DMS79 (cell line): ENCODE results near the gene GOLGB1.
"Not testable (repeated sequence)": the region's sequence is repeated elsewhere in the genome, so short reads cannot be mapped to it uniquely, and the experiment has no call there.

Experiments
- DNase-seq: peaks from one replicate; lab custom pipeline; 2025; lab: John Stamatoyannopoulos, UW

Gene GOLGB1, protein sequence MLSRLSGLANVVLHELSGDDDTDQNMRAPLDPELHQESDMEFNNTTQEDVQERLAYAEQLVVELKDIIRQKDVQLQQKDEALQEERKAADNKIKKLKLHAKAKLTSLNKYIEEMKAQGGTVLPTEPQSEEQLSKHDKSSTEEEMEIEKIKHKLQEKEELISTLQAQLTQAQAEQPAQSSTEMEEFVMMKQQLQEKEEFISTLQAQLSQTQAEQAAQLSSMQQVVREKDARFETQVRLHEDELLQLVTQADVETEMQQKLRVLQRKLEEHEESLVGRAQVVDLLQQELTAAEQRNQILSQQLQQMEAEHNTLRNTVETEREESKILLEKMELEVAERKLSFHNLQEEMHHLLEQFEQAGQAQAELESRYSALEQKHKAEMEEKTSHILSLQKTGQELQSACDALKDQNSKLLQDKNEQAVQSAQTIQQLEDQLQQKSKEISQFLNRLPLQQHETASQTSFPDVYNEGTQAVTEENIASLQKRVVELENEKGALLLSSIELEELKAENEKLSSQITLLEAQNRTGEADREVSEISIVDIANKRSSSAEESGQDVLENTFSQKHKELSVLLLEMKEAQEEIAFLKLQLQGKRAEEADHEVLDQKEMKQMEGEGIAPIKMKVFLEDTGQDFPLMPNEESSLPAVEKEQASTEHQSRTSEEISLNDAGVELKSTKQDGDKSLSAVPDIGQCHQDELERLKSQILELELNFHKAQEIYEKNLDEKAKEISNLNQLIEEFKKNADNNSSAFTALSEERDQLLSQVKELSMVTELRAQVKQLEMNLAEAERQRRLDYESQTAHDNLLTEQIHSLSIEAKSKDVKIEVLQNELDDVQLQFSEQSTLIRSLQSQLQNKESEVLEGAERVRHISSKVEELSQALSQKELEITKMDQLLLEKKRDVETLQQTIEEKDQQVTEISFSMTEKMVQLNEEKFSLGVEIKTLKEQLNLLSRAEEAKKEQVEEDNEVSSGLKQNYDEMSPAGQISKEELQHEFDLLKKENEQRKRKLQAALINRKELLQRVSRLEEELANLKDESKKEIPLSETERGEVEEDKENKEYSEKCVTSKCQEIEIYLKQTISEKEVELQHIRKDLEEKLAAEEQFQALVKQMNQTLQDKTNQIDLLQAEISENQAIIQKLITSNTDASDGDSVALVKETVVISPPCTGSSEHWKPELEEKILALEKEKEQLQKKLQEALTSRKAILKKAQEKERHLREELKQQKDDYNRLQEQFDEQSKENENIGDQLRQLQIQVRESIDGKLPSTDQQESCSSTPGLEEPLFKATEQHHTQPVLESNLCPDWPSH (N-terminal part only)

DNA sequence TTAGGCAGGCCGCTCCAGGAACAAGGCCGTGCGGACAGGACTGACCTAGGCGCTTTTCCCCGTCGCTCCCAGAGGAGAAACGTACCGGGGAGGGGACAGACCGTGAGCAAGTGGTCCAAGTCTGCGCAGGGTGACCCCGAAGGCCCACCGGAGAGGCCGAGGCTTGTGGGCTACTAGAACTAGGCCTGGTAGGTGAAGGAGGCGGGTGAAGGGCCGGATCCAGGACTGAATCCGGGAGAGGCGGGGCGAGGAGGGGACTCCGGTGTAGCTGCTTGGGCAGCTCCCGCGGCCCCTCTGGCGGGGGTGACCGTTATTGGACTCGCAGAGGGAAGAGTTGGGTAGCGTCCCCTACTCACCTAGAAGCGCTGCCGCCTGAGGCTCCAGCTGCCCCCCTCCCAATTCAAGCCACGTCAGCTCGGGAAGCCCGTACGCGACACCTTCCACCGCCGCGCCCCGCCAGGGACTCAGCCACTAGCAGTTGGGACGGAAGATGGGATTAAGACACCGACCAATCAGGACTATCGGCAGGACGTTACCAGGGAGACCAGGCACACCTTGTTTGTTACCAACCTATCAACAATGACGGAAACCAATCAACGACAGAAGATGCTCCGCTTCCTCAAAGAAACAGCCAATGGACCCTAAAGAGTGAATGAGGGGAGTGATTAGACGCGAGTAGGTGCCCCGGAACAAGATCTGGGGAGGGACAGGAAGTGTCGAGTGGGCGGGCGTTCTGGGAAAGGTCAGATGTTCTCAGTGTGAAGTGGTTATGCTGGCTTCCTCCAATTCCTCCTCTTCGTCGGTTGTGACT is at the start of gene GOLGB1:
GOLGB1 (minus strand) TSS at position 466 of the 811 bp plus-strand sequence. CDS start 18,770 bp downstream, outside the sequence.
- peak; percentile 99 for DNase-seq

DNA sequence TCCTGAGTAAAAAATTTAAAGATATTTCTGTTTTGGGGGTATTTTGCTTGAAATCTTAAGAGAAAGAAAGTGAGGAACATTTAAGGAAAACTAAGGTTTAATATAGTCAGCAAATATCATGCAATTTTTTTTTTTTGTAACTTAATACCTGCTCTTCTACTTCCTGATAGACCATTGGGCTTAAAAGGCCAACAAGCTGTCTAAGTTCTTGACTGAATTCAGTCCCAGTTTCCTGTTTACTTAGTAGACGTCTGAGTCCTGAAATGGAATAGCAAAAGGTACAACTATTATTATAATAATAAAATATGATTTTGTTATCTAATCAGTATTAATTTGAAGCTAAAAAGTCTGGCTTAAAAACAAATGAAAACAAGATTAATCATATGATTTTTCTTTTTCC is 47.4 kb upstream of the GOLGB1 start:
- no peak for DNase-seq

DNA sequence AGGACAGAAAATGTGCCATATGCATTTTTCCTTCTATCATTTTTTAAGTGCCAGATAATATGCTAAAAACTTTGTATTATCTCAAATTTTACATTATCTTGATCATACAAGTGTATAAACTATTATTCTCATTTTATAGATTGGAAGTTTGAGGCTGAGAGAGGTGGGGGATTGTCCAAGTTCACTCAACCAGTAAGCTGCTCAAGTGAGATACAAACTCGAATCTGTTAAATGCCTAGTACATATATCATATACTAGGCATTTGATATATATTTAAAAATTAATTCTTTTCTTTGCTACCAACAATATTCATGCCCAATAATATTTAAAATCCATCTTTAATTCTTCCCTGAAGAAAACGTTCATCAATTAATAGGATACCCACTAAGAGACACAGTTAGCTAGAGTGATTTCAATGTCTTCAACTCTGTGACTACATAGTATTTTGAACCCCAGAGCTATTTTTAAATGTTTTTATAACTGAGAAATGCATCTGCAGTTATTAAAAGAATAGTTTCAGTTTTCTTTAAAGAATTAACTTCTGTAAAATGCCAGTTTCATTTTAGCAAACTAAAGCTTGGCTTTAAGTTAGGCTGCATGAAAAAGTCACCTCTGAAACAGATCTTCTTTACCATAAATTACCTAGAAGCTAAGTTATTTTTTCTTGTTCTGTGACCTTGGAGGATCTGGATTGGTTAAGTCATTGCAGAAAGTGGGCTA is 44.9 kb upstream of the GOLGB1 start:
- DNase-seq = no peak

DNA sequence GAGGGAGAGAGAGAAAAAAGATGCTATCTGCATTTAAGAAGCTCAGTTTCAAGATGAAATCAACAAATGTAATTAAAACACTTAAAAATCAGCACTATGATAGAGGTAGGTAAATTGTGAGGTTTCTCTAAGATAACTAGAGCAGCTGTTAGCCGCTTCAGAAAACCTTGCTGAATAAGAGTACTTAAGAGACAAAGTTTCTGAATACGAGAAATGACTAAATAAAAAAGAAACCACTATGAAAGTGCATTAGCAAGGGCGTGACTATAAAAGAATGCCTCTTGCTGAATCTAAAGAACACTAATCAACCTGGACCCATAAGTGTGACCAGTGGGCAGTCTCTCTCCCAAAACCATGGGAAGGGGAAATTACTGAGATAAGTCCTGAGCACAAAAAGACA is 43.5 kb upstream of the GOLGB1 start:
- no peak for DNase-seq

DNA sequence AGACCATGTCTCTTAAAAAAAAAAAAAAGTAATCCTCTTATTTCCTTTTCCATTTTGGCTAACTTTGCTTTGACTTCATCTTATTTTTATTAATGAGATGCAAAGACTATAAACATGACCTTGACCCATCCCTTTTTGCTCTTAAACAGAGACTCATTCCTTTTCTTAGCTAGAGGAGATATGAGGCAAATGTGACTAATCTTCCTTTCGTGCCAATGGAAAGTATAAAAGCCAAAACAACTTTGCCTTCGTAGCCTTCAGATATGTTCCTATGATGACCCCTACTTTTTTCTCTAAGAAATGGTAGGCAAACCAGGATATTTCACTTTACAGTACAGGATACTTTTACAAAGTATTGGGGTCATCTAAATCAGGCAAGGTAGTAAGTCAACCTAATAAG is 36.9 kb upstream of the GOLGB1 start:
- DNase-seq = no peak

DNA sequence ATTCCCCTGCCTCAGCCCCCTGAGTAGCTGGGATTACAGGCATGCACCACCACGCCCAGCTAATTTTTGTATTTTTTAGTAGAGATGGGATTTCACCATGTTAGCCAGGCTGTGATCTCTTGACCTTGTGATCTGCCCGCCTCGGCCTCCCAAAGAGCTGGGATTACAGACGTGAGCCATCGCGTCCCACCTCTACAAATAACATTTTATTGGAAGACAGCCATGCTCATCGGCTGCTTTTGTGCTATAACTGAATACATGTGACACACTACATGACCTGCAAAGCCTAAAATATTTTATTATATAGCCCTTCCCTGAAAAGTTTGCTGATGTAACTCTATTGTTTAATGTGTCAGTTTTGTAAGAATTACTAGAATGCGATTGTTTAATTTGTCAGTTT is 33.2 kb upstream of the GOLGB1 start:
- DNase-seq = not testable (repeated sequence)

DNA sequence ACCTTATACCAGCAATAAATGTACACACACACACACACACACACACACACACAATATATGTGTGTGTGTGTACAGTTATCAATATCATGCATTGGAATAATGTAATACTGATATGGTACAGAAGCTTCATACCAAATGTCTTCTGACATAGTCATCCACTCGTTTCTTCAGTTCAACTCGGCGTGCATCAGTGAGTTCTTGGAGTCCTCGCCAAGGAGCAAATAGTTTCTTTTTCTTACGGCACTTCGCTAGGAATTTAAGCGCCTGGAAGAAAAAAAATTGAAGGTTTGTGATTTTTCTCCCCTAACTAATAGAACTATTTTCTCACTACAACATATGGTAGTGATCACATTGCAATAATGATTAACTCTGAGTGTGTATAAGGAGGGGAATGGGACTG is 32.1 kb upstream of the GOLGB1 start:
- no peak for DNase-seq

DNA sequence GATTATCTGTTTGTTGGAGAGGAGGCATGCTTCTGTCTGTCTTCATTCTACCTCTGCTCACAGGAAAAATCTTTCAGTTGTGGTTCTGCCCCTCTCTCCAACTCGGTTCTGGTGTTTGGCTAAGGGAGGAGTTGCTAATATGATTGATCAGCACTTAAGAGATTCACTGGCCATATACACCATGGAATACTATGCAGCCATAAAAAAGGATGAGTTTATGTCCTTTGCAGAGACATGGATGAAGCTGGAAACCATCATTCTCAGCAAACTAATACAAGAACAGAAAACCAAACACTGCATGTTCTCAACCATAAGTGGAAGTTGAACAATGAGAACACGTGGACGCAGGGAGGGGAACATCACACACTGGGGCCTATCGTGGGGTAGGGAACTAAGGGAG is 25.6 kb upstream of the GOLGB1 start:
- not testable (repeated sequence) for DNase-seq

DNA sequence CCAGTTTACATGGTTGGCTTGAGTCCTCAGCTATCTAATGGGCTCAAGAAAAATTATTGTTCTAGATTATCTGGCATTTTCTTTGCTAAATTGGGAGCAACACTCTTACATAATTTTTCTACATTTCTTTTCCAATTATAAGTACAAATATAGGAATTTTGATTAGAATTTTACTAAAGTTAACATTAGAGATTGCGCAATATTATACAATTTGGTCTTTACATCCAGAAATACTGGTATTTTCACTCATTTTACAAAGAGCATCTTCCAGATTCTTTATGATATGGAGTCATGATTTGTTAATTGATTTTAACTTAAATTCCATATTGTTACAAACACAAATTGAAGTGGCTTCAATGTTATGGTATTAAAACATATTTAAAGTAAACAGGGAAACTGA is 19.7 kb upstream of the GOLGB1 start:
- DNase-seq = no peak

DNA sequence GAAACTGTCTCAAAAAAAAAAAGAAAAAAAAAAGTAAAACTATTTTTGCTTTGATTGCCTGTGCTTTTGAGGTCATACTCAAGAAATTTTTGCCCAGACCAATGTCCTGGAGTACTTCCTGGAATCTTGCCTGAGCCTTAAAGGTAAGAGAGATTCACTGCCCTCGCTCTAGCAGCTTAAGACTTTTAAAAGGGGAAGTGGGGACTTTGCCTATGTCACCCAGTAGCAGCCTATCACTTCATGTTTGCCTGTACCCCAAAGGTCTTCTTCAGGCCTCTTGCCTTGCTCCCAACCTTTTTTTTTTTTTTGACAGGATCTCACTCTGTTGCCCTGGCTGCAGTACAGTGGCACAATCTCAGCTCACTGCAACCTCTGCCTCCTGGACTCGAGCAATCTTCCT is 18.9 kb upstream of the GOLGB1 start:
- no peak for DNase-seq

DNA sequence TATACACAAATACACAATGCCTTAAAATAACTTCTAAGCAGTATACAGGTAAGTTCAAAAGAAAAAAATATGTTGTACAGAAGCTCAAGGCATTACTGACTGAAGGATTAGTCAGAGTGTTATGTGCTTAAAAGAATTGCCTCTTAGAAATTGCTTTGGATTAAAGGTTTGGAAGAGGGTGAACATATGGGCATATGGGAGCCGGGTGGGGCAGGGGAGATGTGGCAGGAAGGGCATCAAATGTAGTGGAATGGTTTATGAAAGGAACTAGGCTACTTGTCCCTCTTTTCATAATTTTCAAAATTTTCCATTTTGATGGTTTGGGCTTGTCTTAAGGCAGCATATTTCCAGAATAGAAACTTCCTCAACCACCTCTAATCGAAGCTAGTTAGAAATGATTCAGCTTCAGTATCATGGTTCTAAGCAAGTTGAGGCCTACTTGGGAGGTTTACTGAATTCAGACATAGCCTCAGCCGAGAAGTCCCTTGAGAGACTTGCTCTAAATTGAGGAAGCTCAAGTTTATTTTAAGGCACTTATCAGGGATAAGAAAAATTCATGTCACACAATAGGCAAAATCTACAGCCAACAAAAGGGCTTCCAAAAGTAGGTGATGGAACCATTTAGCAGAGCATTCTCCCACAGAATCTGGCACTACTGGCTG is 10.1 kb upstream of the GOLGB1 start:
- no peak for DNase-seq

DNA sequence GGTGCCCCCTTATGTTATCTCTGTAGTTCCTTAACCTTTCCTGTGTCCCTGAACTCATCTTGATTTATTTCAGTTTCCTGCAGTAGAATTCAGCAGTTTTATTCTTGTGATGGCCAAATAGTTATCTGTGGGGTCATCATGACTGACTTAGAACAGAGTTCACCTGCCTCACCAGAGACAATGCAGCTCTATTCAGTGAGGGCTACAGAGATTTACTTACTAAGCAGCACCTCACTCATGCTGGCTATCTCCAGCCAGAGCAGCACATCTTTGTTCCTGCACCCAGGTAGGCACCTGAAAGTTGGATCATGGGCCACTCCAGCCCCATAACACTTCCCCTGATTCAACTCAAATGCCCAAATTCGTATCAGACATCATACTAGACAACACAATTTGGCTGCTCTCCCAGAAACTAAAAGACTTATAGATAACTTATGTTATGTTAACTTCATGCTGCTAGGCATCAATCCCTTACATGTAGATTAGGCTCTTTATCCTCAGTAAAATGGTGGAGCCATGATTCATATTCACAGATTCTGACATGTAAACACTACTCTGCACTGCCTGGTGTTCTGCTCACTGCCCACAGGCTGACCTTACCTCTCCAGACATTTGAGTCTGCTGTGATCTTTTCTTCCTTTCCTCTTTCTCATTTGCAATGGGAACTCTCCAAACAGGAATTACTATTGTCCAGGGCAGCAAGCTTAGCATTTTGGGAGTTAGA is 9.3 kb upstream of the GOLGB1 start:
- no peak for DNase-seq

DNA sequence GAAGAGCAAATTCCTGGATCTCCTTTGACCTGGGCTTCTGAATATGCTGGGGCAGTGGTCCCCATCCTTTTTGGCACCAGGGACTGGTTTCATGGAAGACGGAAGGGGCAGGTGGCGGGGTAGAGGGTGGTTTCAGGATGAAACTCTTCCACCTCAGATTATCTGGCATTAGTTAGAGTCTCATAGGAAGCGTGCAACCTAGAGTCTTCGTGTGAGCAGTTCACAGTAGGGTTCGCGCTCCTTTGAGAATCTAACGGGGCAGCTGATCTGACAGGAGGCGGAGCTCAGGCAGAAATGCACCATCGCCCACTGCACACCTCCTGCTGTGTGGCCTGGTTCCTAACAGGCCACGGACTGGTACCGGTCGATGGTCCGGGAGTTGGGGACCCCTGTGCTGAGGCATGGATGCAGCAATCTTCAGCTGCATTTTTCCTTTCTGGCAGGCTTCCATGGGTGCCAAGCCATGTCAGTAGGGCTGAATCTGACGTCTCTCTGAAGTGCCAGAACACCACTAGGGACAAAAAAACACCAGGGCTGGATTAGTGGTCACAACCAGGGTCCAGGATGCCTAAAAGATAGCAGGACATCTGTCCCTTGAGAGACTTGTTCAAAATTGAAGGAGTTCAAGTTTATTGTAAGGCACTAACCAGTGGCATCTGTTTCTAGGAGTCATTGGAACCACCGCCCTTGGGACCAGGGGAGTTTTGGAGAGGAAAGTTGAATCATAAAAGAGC is 8.4 kb upstream of the GOLGB1 start:
- DNase-seq = no peak

DNA sequence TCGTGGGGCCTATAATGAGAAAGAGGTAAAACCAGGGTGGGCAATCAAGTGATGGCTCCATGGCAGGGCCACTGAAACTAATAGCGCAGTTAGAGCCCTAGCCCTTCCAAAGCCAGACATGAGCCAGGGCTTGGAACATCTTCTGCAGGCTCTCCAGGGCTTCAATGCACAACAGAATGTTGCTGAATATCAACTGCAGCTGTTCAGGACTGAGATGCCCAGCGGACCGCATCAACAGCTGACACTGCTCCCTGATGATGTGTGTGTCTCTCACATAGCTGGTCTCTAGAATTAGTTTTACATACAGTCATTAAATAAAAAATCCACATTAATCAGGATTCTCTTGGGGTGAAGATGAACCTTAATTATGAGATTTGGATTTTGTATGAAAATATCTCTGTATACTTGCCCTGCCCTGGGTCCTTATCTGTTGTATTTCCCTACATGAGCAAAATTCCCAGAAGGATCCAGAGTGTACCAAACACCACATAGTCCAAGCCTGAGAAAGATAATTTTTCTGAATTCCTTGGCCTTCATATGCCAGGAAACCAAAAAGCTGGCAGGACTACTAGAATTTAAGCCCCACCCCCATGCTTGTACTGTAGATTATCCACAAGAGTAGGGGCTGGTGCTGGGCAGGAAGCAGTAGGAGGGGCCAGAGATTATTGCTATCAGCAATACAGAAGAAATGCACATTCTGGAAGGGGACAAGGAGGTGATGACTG is 7.7 kb upstream of the GOLGB1 start:
- DNase-seq = no peak

DNA sequence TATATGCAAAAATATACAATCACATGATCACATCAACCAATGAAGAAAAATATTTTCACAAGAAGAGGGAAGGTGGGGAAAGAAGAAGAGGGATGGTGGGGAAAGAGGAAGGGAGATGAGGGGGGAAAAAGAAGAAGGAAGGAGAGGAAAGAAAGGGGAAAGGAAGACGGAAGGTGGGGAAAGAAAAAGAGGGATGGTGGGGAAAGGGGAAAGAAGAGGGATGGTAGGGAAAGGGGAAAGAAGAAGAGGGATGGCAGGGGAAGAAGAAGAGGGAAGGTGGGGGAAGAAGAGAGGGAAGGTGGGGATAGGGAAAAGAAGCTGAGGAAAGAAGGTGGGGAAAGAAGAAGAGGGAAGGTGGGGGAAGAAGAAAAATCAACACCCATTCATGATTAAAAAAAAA is 3.2 kb upstream of the GOLGB1 start:
- no peak for DNase-seq

DNA sequence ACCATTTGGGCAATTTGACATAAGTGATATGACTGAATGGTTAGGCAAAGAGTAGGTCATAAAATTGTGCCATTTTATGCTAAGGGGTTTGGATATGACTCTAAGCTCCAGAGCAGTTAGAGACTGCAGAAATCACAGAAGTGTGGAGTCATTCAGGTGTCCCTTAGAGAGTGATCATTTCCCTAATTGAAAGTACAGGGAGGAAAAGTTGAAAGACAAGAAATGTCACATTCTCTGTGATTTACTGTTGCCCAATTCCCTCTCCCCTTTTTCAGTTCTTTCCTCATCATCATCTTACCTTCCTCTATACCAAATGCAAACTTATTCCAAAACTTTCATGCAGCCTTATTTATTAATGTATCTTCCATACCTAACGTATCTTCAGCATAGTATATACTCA is 2.7 kb upstream of the GOLGB1 start:
- DNase-seq = no peak

DNA sequence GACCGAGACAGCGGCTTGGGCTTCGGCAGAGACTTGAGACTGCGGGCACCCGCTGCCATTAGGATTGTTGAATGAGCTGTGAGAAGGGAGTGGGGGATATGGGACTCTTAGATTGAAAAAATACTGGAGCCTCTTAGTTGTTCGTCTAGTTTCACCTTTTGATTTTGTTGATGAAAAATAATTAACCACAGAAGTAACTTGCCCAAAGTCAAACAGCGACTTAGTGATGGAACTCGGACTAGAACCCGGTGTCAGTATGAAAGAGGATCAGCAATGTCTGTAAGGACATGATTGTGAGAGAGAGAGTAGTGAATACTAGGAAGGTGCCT is 510 bp upstream of the GOLGB1 start:
- DNase-seq = no peak

DNA sequence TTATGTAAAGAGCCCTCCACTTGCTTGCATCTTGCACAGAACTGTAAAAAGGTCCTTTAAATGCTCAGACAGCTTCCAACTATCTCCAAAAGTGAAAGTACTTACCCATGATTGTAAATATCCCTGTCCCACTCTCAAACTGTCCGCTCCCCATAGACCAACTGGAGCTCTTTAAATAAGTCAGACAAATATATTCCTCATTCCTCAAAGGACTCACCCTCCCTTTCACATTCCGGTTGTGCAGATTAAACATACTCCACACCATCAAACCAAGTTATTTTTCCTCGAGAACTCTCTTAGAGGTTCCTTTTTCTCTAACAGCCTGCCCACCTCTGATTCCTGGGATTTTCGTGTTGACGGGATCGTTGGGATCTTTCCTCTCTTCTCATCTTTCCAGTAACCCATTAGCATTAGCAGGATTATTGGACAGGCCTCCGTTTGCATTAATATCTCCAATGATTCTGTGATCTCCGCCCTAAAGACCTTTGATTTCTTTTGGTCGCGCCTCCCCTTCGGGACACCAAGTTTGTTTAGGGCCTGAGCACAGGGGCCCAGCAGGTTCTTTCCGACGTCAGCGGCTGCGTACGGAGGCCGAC is 763 bp downstream of the GOLGB1 start:
- DNase-seq = peak; percentile 22
